Naive thymus-derived CD8-positive, alpha-beta T cell (primary cell): ENCODE results near the gene EIF5B. TPM values are rescaled to one million over a fixed set of nuclear protein-coding genes. Genes with fewer than 3 reads are reported as not detected.
A peak's percentile ranks its signal among the peaks of the same experiment; 100 is the strongest.
"Not testable (repeated sequence)": the region's sequence is repeated elsewhere in the genome, so short reads cannot be mapped to it uniquely, and the experiment has no call there.

Source experiments
- ATAC-seq, 2 donors: fragments of 150-1000 bp; cut with Tn5 transposase in 1 of 2; sonication (Bioruptor Pico), chemical (Tn5 transposase) in 1 of 2; 1 replicate in 1 of 2; 2 replicates in 1 of 2; pipeline ENCODE4 v1.10.0; 2021; ENCODE audit warnings: mild to moderate bottlenecking in 2 of 2, moderate library complexity in 2 of 2
- POLR2A ChIA-PET: fragments of 350-600 bp; sonication (Branson Sonifier 250); formaldehyde crosslinking; loops from one replicate; lab custom pipeline; 2021; ENCODE audit warnings: antibody characterized with exemption; lab: Charles Lee
- DNase-seq, 10 donors: peaks; one replicate each; pipeline versions ENCODE4 v3.0.0 to v3.0.0-alpha.2; 2020 to 2022
- H3K27ac Mint-ChIP-seq, 10 donors: one replicate each; pipeline ENCODE4 v1.8.0; 2020 to 2022; ENCODE audit warnings: mild to moderate bottlenecking in 10 of 10, mixed read lengths in 10 of 10, moderate library complexity in 4 of 10, inconsistent platforms in 1 of 10
- H3K27me3 Mint-ChIP-seq, 5 donors: one replicate each; pipeline ENCODE4 v1.8.0; 2021 to 2022; ENCODE audit warnings: mixed read lengths in 5 of 5
- H3K36me3 Mint-ChIP-seq, 3 donors: one replicate each; pipeline ENCODE4 v1.8.0; 2020 to 2022; ENCODE audit warnings: mixed read lengths in 3 of 3, mild to moderate bottlenecking in 2 of 3, inconsistent platforms in 1 of 3
- H3K4me1 Mint-ChIP-seq, 4 donors: one replicate each; pipeline ENCODE4 v1.8.0; 2021 to 2022; ENCODE audit warnings: mixed read lengths in 4 of 4
- H3K4me3 Mint-ChIP-seq, 10 donors: one replicate each; pipeline ENCODE4 v1.8.0; 2020 to 2022; ENCODE audit warnings: mild to moderate bottlenecking in 10 of 10, mixed read lengths in 10 of 10, moderate library complexity in 6 of 10, inconsistent platforms in 1 of 10
- H3K9me3 Mint-ChIP-seq, 9 donors: one replicate each; pipeline ENCODE4 v1.8.0; 2020 to 2022; ENCODE audit warnings: mixed read lengths in 9 of 9, mild to moderate bottlenecking in 3 of 9, inconsistent platforms in 1 of 9, moderate library complexity in 1 of 9
- polyA plus RNA-seq, 3 donors: library from polyadenylated mRNA; unstranded; fragments of 300-500 nt; fragmentation: Illumina TruSeq; gene quantifications; one replicate each; pipeline ENCODE4 v1.2.3, GENCODE V29; 2021
- total RNA-seq, 8 experiments: library from RNA in 2 of 8; stranded (reverse) in 2 of 8; gene quantifications; one replicate each; pipeline ENCODE4 v1.2.3 and lab custom pipeline; 2021 to 2026

The EIF5B gene
- total and polyA plus RNA-seq, 5 experiments from 2014 or later = 3.0 to 47.9 (median 12.6) TPM

- Mint-ChIP-seq H3K27me3 (no peaks in the 10 kb centered on the region), H3K4me1 (peaks cover 15 to 58% (median 45%) of the 10 kb centered on the region in 4 donors), H3K9me3 (no peaks in the 10 kb centered on the region), H3K36me3 (peaks cover 0 to 13% (median 0%) of the 10 kb centered on the region in 3 donors), H3K27ac (no peak overlapping the region), H3K4me3 (no peak overlapping the region)
- POLR2A ChIA-PET = interaction anchor here (1.0 to 3.2 kb wide), 5 partner anchors 10 to 197 kb away, joined by 3 to 25 read pairs (median 12); partner anchors contain the start of genes C2orf15, LIPT1, REV1 and TSGA10
- ATAC-seq = no peak
- peak in 3 of 10 donors; percentile 21 to 25 (median 24) for DNase-seq
These were observed 918 bp downstream of the EIF5B start for GRCh38 chr2:99338029-99338585.

GRCh38 chr2:99340669-99341236, 3.6 kb downstream of the EIF5B start:
- no peak overlapping the region for H3K4me3 Mint-ChIP-seq
- peaks cover 0 to 20% (median 0%) of the 10 kb centered on the region in 3 donors for H3K36me3 Mint-ChIP-seq
- DNase-seq (no peak), ATAC-seq (no peak)
- POLR2A ChIA-PET = no interaction called here
- no peaks in the 10 kb centered on the region for H3K9me3 Mint-ChIP-seq
- peaks cover 15 to 54% (median 44%) of the 10 kb centered on the region in 4 donors for H3K4me1 Mint-ChIP-seq
- H3K27ac Mint-ChIP-seq = peak overlapping the region in 4 of 10 donors; percentile 19 to 52 (median 40)
- H3K27me3 Mint-ChIP-seq = no peaks in the 10 kb centered on the region

- Mint-ChIP-seq H3K9me3 (no peaks in the 10 kb centered on the region), H3K27me3 (no peaks in the 10 kb centered on the region), H3K27ac (peak overlapping the region in 1 of 10 donors; percentile 37), H3K4me3 (peak overlapping the region in 1 of 10 donors; percentile 36), H3K36me3 (peaks cover 0 to 26% (median 0%) of the 10 kb centered on the region in 3 donors), H3K4me1 (peaks cover 20 to 60% (median 54%) of the 10 kb centered on the region in 4 donors)
- DNase-seq = no peak
- ATAC-seq = no peak
- POLR2A ChIA-PET = interaction anchor here (0.6 kb wide), 1 partner anchor 111 kb away, joined by 3 read pairs; no protein-coding TSS in a partner anchor
These were observed 5.3 kb downstream of the EIF5B start for GRCh38 chr2:99342536-99342935.

- peaks cover 0 to 27% (median 0%) of the 10 kb centered on the region in 3 donors for H3K36me3 Mint-ChIP-seq
- H3K27me3 Mint-ChIP-seq, ATAC-seq, H3K9me3 Mint-ChIP-seq, H3K4me3 Mint-ChIP-seq, DNase-seq: not testable (repeated sequence)
- peaks cover 35 to 73% (median 70%) of the 10 kb centered on the region in 4 donors for H3K4me1 Mint-ChIP-seq
- POLR2A ChIA-PET = interaction anchor here (1.1 kb wide), 1 partner anchor 21 kb away, joined by 5 read pairs; no protein-coding TSS in a partner anchor
- H3K27ac Mint-ChIP-seq = peak overlapping the region in 1 of 10 donors; percentile 60
These were observed 8.3 kb downstream of the EIF5B start for GRCh38 chr2:99345446-99345845.

GRCh38 chr2:99346218-99346617, 9.0 kb downstream of the EIF5B start:
- Mint-ChIP-seq H3K4me1 (peaks cover 37 to 78% (median 70%) of the 10 kb centered on the region in 4 donors), H3K27me3 (no peaks in the 10 kb centered on the region), H3K27ac (no peak overlapping the region), H3K4me3 (no peak overlapping the region), H3K36me3 (peaks cover 0 to 27% (median 0%) of the 10 kb centered on the region in 3 donors), H3K9me3 (no peaks in the 10 kb centered on the region)
- DNase-seq (no peak), ATAC-seq (no peak)
- POLR2A ChIA-PET = interaction anchor here (0.6 to 0.7 kb wide), 2 partner anchors 9 to 1951 kb away, joined by 4 to 6 read pairs; no protein-coding TSS in a partner anchor

- Mint-ChIP-seq H3K27ac (peak overlapping the region; percentile 15 to 83 (median 39)), H3K4me1 (peaks cover 38 to 75% (median 68%) of the 10 kb centered on the region in 4 donors)
These were observed 11.0 kb downstream of the EIF5B start for GRCh38 chr2:99348173-99348572.

GRCh38 chr2:99350194-99350593, 13.0 kb downstream of the EIF5B start:
- no peaks in the 10 kb centered on the region for H3K27me3 Mint-ChIP-seq
- POLR2A ChIA-PET = no interaction called here
- H3K4me1 Mint-ChIP-seq = peaks cover 42 to 82% (median 74%) of the 10 kb centered on the region in 4 donors
- H3K9me3 Mint-ChIP-seq = no peaks in the 10 kb centered on the region
- peak overlapping the region in 4 of 10 donors; percentile 1 to 52 (median 36) for H3K27ac Mint-ChIP-seq
- no peak for DNase-seq
- ATAC-seq = no peak
- peak overlapping the region in 3 of 10 donors; percentile 9 to 53 (median 21) for H3K4me3 Mint-ChIP-seq
- peaks cover 0 to 16% (median 1%) of the 10 kb centered on the region in 3 donors for H3K36me3 Mint-ChIP-seq

More at GRCh38 chr2:99348173-99348572, 11.0 kb downstream of the EIF5B start:
- H3K4me3 Mint-ChIP-seq = peak overlapping the region in 8 of 10 donors; percentile 0 to 49 (median 18)
- H3K27me3 Mint-ChIP-seq = no peaks in the 10 kb centered on the region
- H3K36me3 Mint-ChIP-seq = peaks cover 0 to 22% (median 1%) of the 10 kb centered on the region in 3 donors
- ATAC-seq (peak; percentile 50 to 58), DNase-seq (no peak)
- H3K9me3 Mint-ChIP-seq = no peaks in the 10 kb centered on the region
- POLR2A ChIA-PET = interaction anchor here (0.7 to 0.9 kb wide), 2 partner anchors 11 to 734 kb away, joined by 3 read pairs; partner anchors contain the start of gene EIF5B

- Mint-ChIP-seq H3K9me3 (no peaks in the 10 kb centered on the region), H3K27ac (peak overlapping the region in 1 of 10 donors; percentile 29), H3K4me3 (peak overlapping the region in 4 of 10 donors; percentile 11 to 38 (median 24)), H3K27me3 (no peaks in the 10 kb centered on the region), H3K4me1 (peaks cover 38 to 82% (median 72%) of the 10 kb centered on the region in 4 donors), H3K36me3 (peaks cover 0 to 12% (median 1%) of the 10 kb centered on the region in 3 donors)
- ATAC-seq = no peak
- no peak for DNase-seq
- POLR2A ChIA-PET = no interaction called here
These were observed 16.9 kb downstream of the EIF5B start for GRCh38 chr2:99354070-99354469.

- DNase-seq, H3K27ac Mint-ChIP-seq, H3K9me3 Mint-ChIP-seq, H3K27me3 Mint-ChIP-seq, POLR2A ChIA-PET, ATAC-seq: not testable (repeated sequence)
- Mint-ChIP-seq H3K4me1 (peaks cover 36 to 76% (median 70%) of the 10 kb centered on the region in 4 donors), H3K4me3 (peak overlapping the region in 2 of 10 donors; percentile 26 to 32), H3K36me3 (peaks cover 0 to 12% (median 1%) of the 10 kb centered on the region in 3 donors)
These were observed 17.6 kb downstream of the EIF5B start for GRCh38 chr2:99354825-99355224.

- no peak for DNase-seq
- POLR2A ChIA-PET = no interaction called here
- H3K27ac Mint-ChIP-seq = peak overlapping the region in 3 of 10 donors; percentile 2 to 20 (median 18)
- no peaks in the 10 kb centered on the region for H3K27me3 Mint-ChIP-seq
- H3K36me3 Mint-ChIP-seq = peaks cover 0 to 29% (median 11%) of the 10 kb centered on the region in 3 donors
- peak overlapping the region in 1 of 10 donors; percentile 28 for H3K4me3 Mint-ChIP-seq
- H3K4me1 Mint-ChIP-seq = peaks cover 29 to 57% (median 53%) of the 10 kb centered on the region in 4 donors
- ATAC-seq = no peak
- no peaks in the 10 kb centered on the region for H3K9me3 Mint-ChIP-seq
These were observed 19.7 kb downstream of the EIF5B start for GRCh38 chr2:99356853-99357252.

GRCh38 chr2:99365661-99366060, 28.5 kb downstream of the EIF5B start:
- no peaks in the 10 kb centered on the region for H3K4me1 Mint-ChIP-seq
- no peaks in the 10 kb centered on the region for H3K9me3 Mint-ChIP-seq
- H3K36me3 Mint-ChIP-seq = peaks cover 0 to 92% (median 34%) of the 10 kb centered on the region in 3 donors
- peak overlapping the region in 1 of 10 donors; percentile 20 for H3K27ac Mint-ChIP-seq
- no peak overlapping the region for H3K4me3 Mint-ChIP-seq
- DNase-seq (no peak), ATAC-seq (no peak)
- POLR2A ChIA-PET = no interaction called here
- H3K27me3 Mint-ChIP-seq = no peaks in the 10 kb centered on the region

- H3K4me3 Mint-ChIP-seq, H3K27ac Mint-ChIP-seq, H3K4me1 Mint-ChIP-seq, H3K9me3 Mint-ChIP-seq, H3K27me3 Mint-ChIP-seq, POLR2A ChIA-PET, DNase-seq, ATAC-seq: not testable (repeated sequence)
- H3K36me3 Mint-ChIP-seq = peaks cover 14 to 94% (median 45%) of the 10 kb centered on the region in 3 donors
These were observed 31.7 kb downstream of the EIF5B start for GRCh38 chr2:99368854-99369253.
